Fibroblast of the aortic adventitia (primary cell): ENCODE measurements around the gene MAN2B2. TPM values are rescaled to one million over a fixed set of nuclear protein-coding genes. Genes with fewer than 3 reads are reported as not detected.

Experiments
- DNase-seq: peaks from one replicate; pipeline ENCODE4 v3.0.0-alpha.2; 2010; ENCODE audit warnings: low read depth
- H3K4me3 ChIP-seq: 2 replicates; pipeline ENCODE4 v1.5.1; 2011; ENCODE audit warnings: low read depth, mild to moderate bottlenecking, control low read depth, low read length, moderate library complexity
- total RNA-seq: library from RNA; depleted of rRNA; stranded (reverse); fragments of >200 nt; gene quantifications from 2 replicates; pipeline ENCODE4 v1.2.3, GENCODE V29; 2012; ENCODE audit warnings: low replicate concordance
- TF ChIP-seq, protein P1 (sequence below): IDR thresholded peaks from 2 replicates; pipeline ENCODE4 v1.5.1; 2011; ENCODE audit warnings: mild to moderate bottlenecking, low read length, control low read depth, inconsistent platforms; ENCODE audit not compliant: insufficient read depth

Gene MAN2B2
- total RNA-seq, 1 donor, result 25.9 TPM

- DNase-seq, result peak; percentile 9
- no peak overlapping the region for H3K4me3 ChIP-seq
- TF ChIP-seq, protein P1, sequence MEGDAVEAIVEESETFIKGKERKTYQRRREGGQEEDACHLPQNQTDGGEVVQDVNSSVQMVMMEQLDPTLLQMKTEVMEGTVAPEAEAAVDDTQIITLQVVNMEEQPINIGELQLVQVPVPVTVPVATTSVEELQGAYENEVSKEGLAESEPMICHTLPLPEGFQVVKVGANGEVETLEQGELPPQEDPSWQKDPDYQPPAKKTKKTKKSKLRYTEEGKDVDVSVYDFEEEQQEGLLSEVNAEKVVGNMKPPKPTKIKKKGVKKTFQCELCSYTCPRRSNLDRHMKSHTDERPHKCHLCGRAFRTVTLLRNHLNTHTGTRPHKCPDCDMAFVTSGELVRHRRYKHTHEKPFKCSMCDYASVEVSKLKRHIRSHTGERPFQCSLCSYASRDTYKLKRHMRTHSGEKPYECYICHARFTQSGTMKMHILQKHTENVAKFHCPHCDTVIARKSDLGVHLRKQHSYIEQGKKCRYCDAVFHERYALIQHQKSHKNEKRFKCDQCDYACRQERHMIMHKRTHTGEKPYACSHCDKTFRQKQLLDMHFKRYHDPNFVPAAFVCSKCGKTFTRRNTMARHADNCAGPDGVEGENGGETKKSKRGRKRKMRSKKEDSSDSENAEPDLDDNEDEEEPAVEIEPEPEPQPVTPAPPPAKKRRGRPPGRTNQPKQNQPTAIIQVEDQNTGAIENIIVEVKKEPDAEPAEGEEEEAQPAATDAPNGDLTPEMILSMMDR, result no peak
Observed at GRCh38 chr4:6560416-6561172, 14.4 kb upstream of the MAN2B2 start.

DNA sequence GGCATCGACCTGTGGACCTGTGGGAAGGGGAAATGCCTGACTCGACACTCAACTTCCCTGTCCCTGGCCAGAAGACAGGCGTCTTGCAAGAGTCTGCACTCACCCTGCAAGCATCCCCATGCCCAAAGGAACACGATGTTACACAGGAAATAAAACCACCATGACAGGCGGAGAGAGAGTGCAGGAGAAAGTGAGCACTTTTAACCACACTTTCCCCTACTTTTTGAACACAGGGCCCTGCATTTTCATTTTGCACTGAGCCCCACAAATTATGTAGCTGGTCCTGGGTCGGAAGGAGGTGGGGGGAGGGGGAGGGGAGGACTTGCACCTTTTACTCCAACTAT, 13.8 kb upstream of the MAN2B2 start:
- TF ChIP-seq, protein P1, result no peak
- no peak overlapping the region for H3K4me3 ChIP-seq
- no peak for DNase-seq

DNA sequence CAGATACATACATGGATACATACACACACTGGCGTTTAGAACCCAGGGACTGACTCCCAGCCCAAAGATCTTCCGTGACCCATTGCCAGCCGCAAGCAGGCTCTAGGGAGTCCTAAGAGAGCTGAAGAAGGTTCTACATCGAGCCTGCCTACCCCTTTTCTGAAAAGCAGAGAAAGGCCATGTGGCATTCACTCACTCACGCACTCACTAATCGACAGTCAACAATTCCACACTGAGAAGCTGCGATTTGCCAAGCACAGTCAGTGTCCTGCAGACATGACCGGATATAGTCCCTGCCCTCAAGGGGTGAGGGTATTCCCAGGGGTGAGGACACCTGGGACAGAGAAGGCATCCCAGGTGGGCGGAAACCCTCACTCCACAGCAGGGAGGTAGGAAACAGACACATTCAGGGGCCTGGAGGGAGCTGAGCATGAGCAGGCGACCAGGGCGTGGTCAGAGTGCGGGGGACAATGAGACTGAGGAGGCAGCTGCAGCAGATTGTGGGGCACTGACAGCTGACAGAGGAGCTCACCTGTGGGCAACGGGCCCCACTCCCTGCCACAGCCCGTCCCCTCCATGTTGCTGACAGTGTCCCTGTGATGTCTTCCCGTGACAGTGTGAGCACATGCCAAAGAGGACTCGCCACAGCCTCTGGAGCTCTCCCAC, 13.2 kb upstream of the MAN2B2 start:
- DNase-seq, result no peak
- TF ChIP-seq, protein P1, result no peak
- no peak overlapping the region for H3K4me3 ChIP-seq

GRCh38 chr4:6562931-6563901, 11.8 kb upstream of the MAN2B2 start:
- DNase-seq, result no peak
- H3K4me3 ChIP-seq, result peak overlapping the region; percentile 13

DNA sequence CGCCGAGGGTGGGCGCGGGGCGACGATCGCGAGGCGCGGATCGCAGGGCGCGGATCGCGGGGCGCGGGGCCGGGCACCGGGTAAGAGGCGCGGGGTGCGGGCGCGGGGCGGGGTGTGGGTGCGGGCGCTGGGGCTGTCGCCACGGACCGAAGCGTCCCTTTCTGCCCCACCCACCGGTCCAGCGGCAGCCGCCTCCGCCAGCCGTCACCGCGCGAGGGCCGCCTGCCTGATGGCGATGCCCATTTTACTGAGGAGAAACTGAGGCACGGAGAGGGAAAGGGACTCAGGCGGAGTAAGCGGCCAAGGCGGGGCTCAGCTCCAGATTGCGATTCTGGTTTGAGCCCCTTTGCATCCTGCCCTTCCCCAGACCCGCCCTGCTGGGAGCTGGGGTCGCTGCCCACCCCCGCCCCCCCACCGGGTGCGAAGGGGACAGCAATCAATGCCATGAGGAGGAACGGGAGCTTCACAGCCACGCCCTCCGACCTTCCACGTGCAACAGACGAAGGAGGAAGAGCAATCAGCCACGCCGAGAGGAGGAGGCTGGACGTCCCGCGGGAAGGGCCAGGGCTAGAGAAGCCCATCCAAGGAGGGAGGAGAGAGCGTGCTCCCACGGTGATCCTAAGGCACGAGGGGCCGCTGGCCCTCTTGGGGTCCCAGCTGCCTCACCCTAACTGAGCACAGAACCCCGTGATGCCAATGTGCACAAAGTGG, 10.9 kb upstream of the MAN2B2 start:
- peak overlapping the region; percentile 13 for H3K4me3 ChIP-seq
- TF ChIP-seq, protein P1, result no peak
- no peak for DNase-seq

More at GRCh38 chr4:6562931-6563901, 11.8 kb upstream of the MAN2B2 start:
- TF ChIP-seq, protein P1, result no peak
